HG03139 (cell line): ENCODE measurements around the gene SPATA45.

Experiments
- ATAC-seq: cut with Tn5 transposase; IDR thresholded peaks from one replicate; pipeline ENCODE4 v1.9.1; 2021; ENCODE audit not compliant: unreplicated experiment

The SPATA45 gene

GRCh38 chr1:212782422-212783154 lies 64.9 kb downstream of the SPATA45 start:
- ATAC-seq, result no peak

GRCh38 chr1:212781225-212781624 lies 66.2 kb downstream of the SPATA45 start:
- no peak for ATAC-seq

GRCh38 chr1:212780759-212781158 lies 66.7 kb downstream of the SPATA45 start:
- ATAC-seq, result no peak
